Fibroblast of villous mesenchyme (primary cell): Measurements from ENCODE around the gene DOCK9. TPM values are rescaled to one million over a fixed set of nuclear protein-coding genes. Genes with fewer than 3 reads are reported as not detected.

Experiments
- DNase-seq: peaks from one replicate; pipeline ENCODE4 v3.0.0-alpha.2; 2010; ENCODE audit warnings: low read depth
- H3K4me3 ChIP-seq: 2 replicates; pipeline ENCODE4 v1.5.1; 2011; ENCODE audit warnings: low read depth, mild to moderate bottlenecking, low read length
- CTCF ChIP-seq: IDR thresholded peaks from 2 replicates; pipeline ENCODE4 v1.5.1; 2012; ENCODE audit warnings: low read depth, mild to moderate bottlenecking, low read length; ENCODE audit not compliant: insufficient read depth
- total RNA-seq: library from RNA; depleted of rRNA; stranded (reverse); fragments of >200 nt; gene quantifications from 2 replicates; pipeline ENCODE4 v1.2.3, GENCODE V29; 2012

DOCK9 gene
- total RNA-seq, 1 donor, result 14.7 TPM

- no peak overlapping the region for H3K4me3 ChIP-seq
- TF ChIP-seq CTCF, result no peak
- no peak for DNase-seq
Measured at GRCh38 chr13:98796798-98797197, 181.1 kb downstream of the DOCK9 start.

GRCh38 chr13:98796191-98796590, 181.7 kb downstream of the DOCK9 start:
- DNase-seq, result no peak
- H3K4me3 ChIP-seq, result no peak overlapping the region
- TF ChIP-seq CTCF, result no peak

- no peak for TF ChIP-seq CTCF
- no peak overlapping the region for H3K4me3 ChIP-seq
- DNase-seq, result no peak
Measured at GRCh38 chr13:98795220-98795619, 182.6 kb downstream of the DOCK9 start.

- no peak for TF ChIP-seq CTCF
- no peak for DNase-seq
- no peak overlapping the region for H3K4me3 ChIP-seq
Measured at GRCh38 chr13:98794498-98794897, 183.4 kb downstream of the DOCK9 start.

GRCh38 chr13:98792785-98793495, 184.9 kb downstream of the DOCK9 start:
- no peak for TF ChIP-seq CTCF
- DNase-seq, result no peak
- H3K4me3 ChIP-seq, result no peak overlapping the region

- peak; percentile 6 for DNase-seq
- H3K4me3 ChIP-seq, result no peak overlapping the region
- no peak for TF ChIP-seq CTCF
Measured at GRCh38 chr13:98792321-98792720, 185.5 kb downstream of the DOCK9 start.

GRCh38 chr13:98791611-98792010, 186.3 kb downstream of the DOCK9 start:
- no peak overlapping the region for H3K4me3 ChIP-seq
- no peak for DNase-seq
- TF ChIP-seq CTCF, result no peak
